Central memory CD8-positive, alpha-beta T cell (primary cell): ENCODE results near the gene OXNAD1.
"Not testable (repeated sequence)": the region's sequence is repeated elsewhere in the genome, so short reads cannot be mapped to it uniquely, and the experiment has no call there.

Experiments
- ATAC-seq: fragments of 150-1000 bp; cut with Tn5 transposase; replicated peaks from 2 replicates; pipeline ENCODE4 v1.10.0; 2022; ENCODE audit warnings: mild to moderate bottlenecking, moderate FRiP score, moderate number of reproducible peaks; ENCODE audit not compliant: poor library complexity, severe bottlenecking; ENCODE audit errors: extremely low read depth
- DNase-seq, 2 donors: peaks; one replicate each; pipeline ENCODE4 v3.0.0; 2021; ENCODE audit warnings: low spot score in 2 of 2
- H3K27ac Mint-ChIP-seq: one replicate; pipeline ENCODE4 v1.8.0; 2022; ENCODE audit warnings: low read depth, mild to moderate bottlenecking, moderate library complexity, mixed read lengths
- H3K27me3 Mint-ChIP-seq: one replicate; pipeline ENCODE4 v1.8.0; 2022; ENCODE audit warnings: mixed read lengths
- H3K36me3 Mint-ChIP-seq: one replicate; pipeline ENCODE4 v1.8.0; 2022; ENCODE audit warnings: mild to moderate bottlenecking, moderate library complexity, mixed read lengths; ENCODE audit not compliant: insufficient read depth
- H3K4me1 Mint-ChIP-seq: one replicate; pipeline ENCODE4 v1.8.0; 2022; ENCODE audit warnings: mixed read lengths
- H3K4me3 Mint-ChIP-seq: one replicate; pipeline ENCODE4 v1.8.0; 2022; ENCODE audit warnings: mild to moderate bottlenecking, moderate library complexity, mixed read lengths
- H3K9me3 Mint-ChIP-seq: one replicate; pipeline ENCODE4 v1.8.0; 2022; ENCODE audit warnings: mixed read lengths

The OXNAD1 gene

DNA sequence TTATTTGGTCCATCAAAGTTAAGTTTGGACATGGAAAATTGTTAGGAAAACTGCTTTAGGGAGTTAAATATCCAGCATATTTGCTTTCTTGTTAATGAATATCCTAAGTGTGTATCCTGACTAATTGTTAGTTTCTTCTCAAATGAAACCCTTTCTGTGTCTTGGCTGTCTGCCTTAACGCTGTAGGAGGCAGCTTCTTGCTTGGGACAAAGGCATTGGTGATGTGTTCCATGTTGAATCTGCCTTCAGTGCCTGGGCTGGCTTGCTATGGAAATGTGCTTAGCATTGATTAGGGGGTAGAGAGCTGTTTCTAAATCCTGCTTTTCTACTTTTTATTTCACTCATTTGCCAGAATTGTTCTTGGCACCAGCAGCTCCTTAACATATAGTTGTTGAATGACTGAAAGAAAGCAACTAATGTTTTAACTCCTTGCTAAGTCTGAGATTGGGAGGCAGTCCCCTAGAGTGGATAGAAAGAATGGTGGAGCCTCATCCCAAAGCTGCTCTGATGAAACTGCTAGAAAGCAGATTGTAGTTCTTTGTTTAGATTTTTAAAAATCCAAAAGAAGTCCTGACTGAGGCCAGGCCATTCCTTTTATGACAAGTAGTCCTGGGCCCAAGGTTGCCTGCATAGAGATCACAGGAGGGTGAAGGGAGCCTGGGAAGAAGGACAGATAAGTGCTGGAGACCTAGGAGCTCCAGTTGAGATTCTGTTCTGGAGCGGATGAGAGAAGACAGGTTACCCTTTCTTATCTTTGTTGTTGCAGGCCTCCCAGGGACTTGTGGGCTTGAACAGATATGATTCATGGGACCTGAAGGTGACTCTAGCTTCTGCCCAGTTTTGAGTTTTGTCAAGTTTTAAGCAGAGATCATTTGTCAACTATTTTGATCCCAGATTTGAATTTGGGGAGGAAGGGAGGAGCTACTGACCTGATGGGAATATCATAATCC lies 39.3 kb downstream of the OXNAD1 start:
- H3K4me1 Mint-ChIP-seq, result peaks cover 98% of the 10 kb centered on the region
- no peak for DNase-seq
- no peaks in the 10 kb centered on the region for H3K9me3 Mint-ChIP-seq
- peaks cover 47% of the 10 kb centered on the region for H3K36me3 Mint-ChIP-seq
- H3K27ac Mint-ChIP-seq, result peak overlapping the region; percentile 54
- ATAC-seq, result no peak
- H3K4me3 Mint-ChIP-seq, result peak overlapping the region; percentile 75
- no peaks in the 10 kb centered on the region for H3K27me3 Mint-ChIP-seq

DNA sequence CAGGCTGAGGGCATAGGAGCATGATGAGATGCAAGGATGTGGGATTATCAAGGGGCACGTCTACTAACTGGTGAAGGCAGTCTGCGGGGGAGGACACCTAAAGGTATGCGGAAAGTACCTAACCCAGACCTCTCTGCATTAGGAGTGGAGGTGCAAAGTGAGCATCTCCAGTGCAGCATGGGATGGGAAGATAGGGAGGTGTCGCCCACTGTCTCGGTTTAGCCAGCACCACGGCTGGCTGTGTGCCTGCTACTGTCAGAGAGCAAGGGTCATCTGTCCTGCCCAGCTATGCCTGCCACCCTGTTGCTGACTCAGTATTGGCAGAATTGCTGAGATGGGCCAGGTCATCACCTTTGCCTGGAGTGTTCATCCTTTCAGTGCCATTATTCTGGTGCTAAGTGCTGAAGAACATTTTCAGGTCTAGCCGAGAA lies 40.1 kb downstream of the OXNAD1 start:
- H3K9me3 Mint-ChIP-seq, result no peaks in the 10 kb centered on the region
- no peaks in the 10 kb centered on the region for H3K27me3 Mint-ChIP-seq
- peak; percentile 34 for ATAC-seq
- H3K4me1 Mint-ChIP-seq, result peaks cover 98% of the 10 kb centered on the region
- H3K4me3 Mint-ChIP-seq, result peak overlapping the region; percentile 75
- peak overlapping the region; percentile 54 for H3K27ac Mint-ChIP-seq
- peaks cover 55% of the 10 kb centered on the region for H3K36me3 Mint-ChIP-seq
- no peak for DNase-seq

DNA sequence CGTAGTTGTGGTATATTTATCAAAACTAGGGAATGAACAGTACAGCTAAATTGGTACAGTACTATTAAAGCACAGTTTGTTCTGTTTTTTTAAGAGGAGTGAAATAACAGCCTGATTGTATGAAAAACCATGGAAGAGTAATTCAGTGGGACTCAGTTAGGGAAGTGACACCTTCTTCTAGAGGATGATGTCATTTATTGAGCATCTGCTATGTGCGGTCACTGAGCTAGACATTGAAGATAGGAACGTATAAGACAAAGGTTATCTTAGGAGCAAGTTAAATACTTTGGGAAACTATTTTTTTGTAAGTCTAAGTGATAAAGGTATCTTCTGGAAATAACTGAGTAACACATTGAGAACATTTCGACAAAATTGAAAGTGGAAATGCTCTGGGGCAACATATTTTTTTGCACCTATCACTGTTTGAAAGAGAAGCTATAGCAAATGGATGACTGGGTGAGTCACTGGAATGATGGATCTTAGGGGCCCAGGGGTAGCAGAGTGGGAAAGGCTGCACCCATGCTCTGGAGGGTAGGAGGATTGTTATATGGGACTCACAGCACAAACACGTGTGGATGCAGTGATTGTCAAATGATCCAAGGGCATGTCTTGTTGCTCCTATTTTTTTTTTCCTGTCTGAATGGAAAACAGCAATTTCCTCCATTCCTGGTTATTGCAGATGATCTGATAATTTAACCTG lies 43.0 kb downstream of the OXNAD1 start:
- DNase-seq (no peak), ATAC-seq (no peak)
- H3K4me3 Mint-ChIP-seq, result peak overlapping the region; percentile 38
- H3K9me3 Mint-ChIP-seq, result no peaks in the 10 kb centered on the region
- no peak overlapping the region for H3K27ac Mint-ChIP-seq
- peaks cover 51% of the 10 kb centered on the region for H3K36me3 Mint-ChIP-seq
- peaks cover 84% of the 10 kb centered on the region for H3K4me1 Mint-ChIP-seq
- no peaks in the 10 kb centered on the region for H3K27me3 Mint-ChIP-seq

DNA sequence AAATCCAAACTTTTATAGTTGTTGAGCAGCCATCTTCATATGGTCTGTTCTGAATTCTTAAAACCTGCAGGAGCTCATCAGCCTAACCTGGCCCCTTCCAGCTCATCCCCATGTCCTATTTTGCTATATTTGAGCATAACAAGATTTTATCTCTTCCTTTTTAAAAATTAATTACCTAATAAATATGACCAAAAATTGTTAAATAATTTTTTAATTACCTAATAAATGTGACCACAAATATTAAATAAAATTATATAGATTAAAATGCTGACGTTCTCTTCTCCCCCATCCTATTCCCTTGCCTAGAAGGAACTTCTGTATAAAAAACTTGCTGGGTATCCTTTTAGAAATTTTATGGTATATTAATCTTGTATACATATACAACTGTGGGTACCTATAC lies 43.7 kb downstream of the OXNAD1 start:
- H3K27ac Mint-ChIP-seq, result peak overlapping the region; percentile 92
- H3K4me3 Mint-ChIP-seq, result no peak overlapping the region
- peaks cover 47% of the 10 kb centered on the region for H3K36me3 Mint-ChIP-seq
- H3K9me3 Mint-ChIP-seq, result no peaks in the 10 kb centered on the region
- H3K4me1 Mint-ChIP-seq, result peaks cover 86% of the 10 kb centered on the region
- no peak for ATAC-seq
- DNase-seq, result no peak
- no peaks in the 10 kb centered on the region for H3K27me3 Mint-ChIP-seq

DNA sequence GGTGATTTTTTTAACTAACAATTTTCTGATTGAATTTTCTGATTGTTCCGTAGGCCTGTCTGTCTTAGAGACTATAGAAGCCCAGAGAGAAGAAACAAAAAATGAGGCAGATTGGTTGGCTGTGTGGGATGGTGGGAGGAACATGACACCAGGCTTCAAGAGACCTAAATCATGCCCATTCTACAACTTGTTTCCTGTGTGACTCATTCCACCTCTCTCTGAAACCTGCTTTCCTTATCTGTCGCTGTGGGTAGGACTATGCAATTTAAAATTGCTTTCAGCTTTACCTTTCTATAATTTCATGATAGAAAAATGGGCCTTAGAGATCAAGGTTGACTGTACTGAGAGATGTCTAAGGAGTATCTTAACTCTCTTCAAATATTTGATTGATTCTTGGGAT lies 44.5 kb downstream of the OXNAD1 start:
- Mint-ChIP-seq H3K27me3 (no peaks in the 10 kb centered on the region), H3K4me1 (peaks cover 82% of the 10 kb centered on the region), H3K36me3 (peaks cover 45% of the 10 kb centered on the region), H3K27ac (peak overlapping the region; percentile 92), H3K9me3 (no peaks in the 10 kb centered on the region), H3K4me3 (peak overlapping the region; percentile 69)
- DNase-seq, result peak in 1 of 2 donors; percentile 37
- ATAC-seq, result peak; percentile 81

DNA sequence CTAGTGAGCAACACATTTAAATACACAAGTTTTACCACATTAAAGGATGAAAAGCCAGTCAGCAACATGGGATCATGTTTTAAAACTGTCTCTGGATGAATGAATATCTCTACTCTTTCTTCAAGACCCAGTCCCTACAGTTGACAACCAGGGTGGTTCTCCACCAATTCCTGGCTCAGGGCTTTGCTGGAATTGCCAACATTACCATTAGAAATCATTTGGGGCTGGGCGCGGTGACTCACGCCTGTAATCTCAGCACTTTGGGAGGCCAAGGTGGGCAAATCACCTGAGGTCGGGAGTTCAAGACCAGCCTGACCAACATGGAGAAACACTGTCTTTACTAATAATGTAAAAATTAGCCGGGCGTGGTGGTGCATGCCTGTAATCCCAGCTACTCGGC lies 45.5 kb downstream of the OXNAD1 start:
- H3K4me1 Mint-ChIP-seq, result peaks cover 73% of the 10 kb centered on the region
- ATAC-seq, H3K9me3 Mint-ChIP-seq, DNase-seq, H3K4me3 Mint-ChIP-seq, H3K27me3 Mint-ChIP-seq: not testable (repeated sequence)
- peak overlapping the region; percentile 92 for H3K27ac Mint-ChIP-seq
- H3K36me3 Mint-ChIP-seq, result peaks cover 42% of the 10 kb centered on the region

DNA sequence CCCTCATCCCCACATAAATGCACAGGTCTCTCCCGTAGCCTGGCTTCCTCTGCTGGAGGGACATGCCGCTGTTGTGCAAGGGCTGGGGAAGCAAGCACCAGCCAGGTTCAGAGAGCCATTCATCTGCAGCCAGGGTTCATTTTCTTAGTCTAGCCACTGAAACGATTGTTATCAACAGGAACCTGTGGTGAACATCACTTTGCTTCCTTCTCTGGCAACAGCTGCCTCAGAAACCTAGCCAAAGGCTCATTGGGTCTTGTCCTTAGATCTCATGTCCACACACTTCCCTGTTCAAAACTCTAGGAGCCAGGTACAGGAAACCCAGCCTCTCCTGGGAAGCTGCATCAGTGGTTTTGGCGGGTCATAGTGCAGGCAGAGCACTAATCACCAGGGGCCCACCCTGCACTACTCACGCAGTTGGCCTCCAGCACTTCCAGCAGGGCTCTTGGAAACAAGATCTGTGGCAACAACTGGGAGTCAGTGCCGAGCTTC lies 47.0 kb downstream of the OXNAD1 start:
- ATAC-seq (peak; percentile 75), DNase-seq (peak; percentile 29 to 55)
- Mint-ChIP-seq H3K9me3 (no peaks in the 10 kb centered on the region), H3K27ac (peak overlapping the region; percentile 92), H3K27me3 (no peaks in the 10 kb centered on the region), H3K36me3 (peaks cover 41% of the 10 kb centered on the region), H3K4me1 (peaks cover 73% of the 10 kb centered on the region), H3K4me3 (peak overlapping the region; percentile 74)

DNA sequence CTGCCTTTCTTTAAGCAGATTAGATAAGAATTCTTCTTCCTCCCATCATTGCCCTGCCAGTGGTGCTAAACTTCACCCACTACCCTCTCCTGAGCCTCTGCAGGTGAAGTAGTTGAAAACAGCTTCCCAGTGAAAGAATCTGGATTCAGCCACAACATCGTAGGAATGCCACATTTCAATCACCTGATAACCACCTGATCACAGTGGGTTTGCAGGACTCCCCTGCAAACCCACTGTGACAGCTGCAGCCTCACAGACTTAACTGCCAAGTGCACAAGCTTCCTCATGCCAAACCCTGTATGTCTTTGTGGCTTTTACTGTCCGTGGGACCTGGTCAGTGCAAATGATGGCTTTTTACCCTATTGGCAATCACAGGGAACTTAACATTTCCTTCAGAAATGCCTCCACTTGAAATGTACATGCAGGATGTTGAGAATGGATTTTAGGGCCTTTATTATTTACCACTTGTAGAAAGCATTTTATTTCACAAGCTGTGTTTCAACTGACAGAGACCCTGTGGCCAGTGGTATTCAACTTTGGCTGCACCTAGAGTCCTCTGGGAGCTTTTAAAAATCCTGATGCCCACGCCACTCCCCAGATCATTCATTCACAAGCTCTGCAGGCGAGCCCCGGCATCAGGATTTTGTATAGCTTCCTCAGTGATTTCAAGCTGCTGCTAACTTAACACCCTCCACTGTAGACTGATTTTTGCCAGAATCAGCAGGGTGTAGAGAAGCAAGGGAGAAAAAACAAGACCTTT lies 49.1 kb downstream of the OXNAD1 start:
- Mint-ChIP-seq H3K4me1 (peaks cover 69% of the 10 kb centered on the region), H3K27ac (peak overlapping the region; percentile 92), H3K9me3 (no peaks in the 10 kb centered on the region), H3K36me3 (peaks cover 49% of the 10 kb centered on the region), H3K4me3 (no peak overlapping the region), H3K27me3 (no peaks in the 10 kb centered on the region)
- ATAC-seq, result no peak
- DNase-seq, result no peak

DNA sequence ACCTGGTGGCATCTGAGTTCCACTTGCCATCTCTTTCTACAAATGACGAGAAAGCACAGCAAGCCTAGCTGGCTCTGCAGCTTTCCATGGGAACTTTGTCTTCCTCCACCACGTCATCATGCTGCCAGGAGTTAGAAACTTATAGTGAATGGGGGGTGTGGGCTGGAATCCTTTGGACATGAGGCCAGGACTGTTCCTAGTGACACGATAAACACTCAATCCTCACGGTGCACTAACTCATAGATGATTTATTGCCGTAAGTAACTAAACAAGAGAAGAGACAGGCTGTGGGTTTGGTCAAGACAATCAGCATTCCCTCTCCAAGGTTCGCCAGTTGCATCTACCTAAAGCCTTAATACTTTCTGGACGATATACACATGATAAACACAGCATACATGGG lies 50.6 kb downstream of the OXNAD1 start:
- ATAC-seq (no peak), DNase-seq (no peak)
- H3K27me3 Mint-ChIP-seq, result no peaks in the 10 kb centered on the region
- H3K36me3 Mint-ChIP-seq, result peaks cover 52% of the 10 kb centered on the region
- H3K27ac Mint-ChIP-seq, result peak overlapping the region; percentile 80
- H3K9me3 Mint-ChIP-seq, result no peaks in the 10 kb centered on the region
- peaks cover 70% of the 10 kb centered on the region for H3K4me1 Mint-ChIP-seq
- peak overlapping the region; percentile 29 for H3K4me3 Mint-ChIP-seq

DNA sequence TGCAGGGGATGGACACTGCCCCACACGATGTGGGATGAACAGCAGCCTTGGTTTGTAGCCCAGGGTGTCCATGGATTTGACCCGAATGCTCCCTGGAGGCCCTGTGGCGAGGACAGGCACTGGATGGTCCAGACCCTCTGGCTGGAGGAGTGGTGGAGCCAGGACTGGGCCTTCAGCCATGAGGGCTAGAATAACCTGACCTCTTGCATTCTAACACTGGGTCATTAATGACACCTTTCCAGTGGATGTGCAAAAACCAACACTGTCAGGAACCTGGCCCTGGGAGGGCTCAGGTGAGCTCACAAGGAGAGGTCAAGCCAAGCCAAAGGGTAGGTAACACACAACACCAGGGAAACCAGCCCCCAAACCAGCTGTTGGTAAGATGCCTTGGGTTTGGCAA lies 51.4 kb downstream of the OXNAD1 start:
- H3K9me3 Mint-ChIP-seq, result no peaks in the 10 kb centered on the region
- ATAC-seq (no peak), DNase-seq (no peak)
- H3K27me3 Mint-ChIP-seq, result no peaks in the 10 kb centered on the region
- peaks cover 56% of the 10 kb centered on the region for H3K36me3 Mint-ChIP-seq
- peaks cover 76% of the 10 kb centered on the region for H3K4me1 Mint-ChIP-seq
- H3K27ac Mint-ChIP-seq, result peak overlapping the region; percentile 80
- H3K4me3 Mint-ChIP-seq, result peak overlapping the region; percentile 29

DNA sequence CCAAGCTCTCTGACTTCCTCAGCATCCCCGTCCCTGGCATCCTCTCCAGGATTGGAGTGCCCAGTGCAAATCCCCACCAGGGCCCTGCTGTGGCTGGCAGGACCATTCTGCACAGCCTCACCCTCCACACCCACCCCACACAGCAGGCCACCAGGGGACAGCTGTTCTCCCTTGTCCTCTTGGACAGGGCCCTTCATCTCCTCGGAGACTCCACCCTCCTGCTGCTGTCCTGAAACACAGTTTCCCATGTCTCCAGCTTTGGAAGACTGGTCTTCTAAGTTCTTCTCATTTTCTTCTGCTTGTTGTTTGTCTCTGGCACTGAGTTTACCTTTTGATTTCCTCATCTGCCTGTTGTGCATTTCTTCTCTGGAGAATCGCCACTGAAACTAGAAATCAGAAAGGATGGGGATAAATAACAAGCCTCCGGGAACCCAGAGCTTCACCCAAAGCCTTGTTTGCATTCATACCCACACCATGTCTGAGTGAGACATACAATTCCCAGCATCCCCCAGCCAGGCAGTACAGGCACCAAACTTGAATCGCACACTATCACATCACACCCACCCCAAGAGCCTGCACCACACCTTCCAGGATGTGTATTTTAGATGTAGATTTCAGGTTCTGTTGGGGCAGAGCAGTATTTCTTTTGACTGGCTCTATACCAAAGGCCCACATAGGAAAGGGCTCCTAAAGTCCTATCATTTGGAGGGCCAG lies 52.0 kb downstream of the OXNAD1 start:
- Mint-ChIP-seq H3K4me1 (peaks cover 70% of the 10 kb centered on the region), H3K27me3 (no peaks in the 10 kb centered on the region)

DNA sequence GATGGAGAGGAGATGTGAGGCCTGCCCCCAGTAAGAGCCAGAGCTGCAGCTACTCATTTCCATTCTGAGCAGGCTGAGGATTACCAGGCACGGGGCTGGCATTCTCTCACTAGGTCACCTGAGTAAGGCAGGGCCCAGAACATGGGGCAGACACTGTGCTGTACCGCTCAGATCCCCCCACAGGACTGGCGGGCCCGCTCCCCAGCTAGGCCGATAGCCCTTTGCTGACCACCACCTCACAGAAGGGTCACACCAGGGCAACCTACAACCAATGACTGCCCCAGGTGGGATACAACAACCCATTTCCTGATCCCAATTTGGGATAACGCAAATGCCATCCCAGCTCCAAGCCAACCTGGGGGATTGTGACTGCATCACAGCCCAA lies 52.5 kb downstream of the OXNAD1 start:
- Mint-ChIP-seq H3K4me1 (peaks cover 65% of the 10 kb centered on the region), H3K36me3 (peaks cover 52% of the 10 kb centered on the region), H3K9me3 (no peaks in the 10 kb centered on the region), H3K4me3 (no peak overlapping the region), H3K27me3 (no peaks in the 10 kb centered on the region), H3K27ac (peak overlapping the region; percentile 80)
- ATAC-seq, result no peak
- no peak for DNase-seq

More for the DNA sequence above, 52.0 kb downstream of the OXNAD1 start:
- Mint-ChIP-seq H3K36me3 (peaks cover 51% of the 10 kb centered on the region), H3K9me3 (no peaks in the 10 kb centered on the region), H3K4me3 (peak overlapping the region; percentile 51), H3K27ac (peak overlapping the region; percentile 80)
- ATAC-seq (no peak), DNase-seq (peak in 1 of 2 donors; percentile 4)
